ENCODE results near the gene MEGF10.

The MEGF10 gene

GRCh38 chr5:127417528-127417927 is 126.9 kb downstream of the MEGF10 start:
- in situ Hi-C loops (cut with MboI; ENCODE audit: low sequenced_read_pairs, unreplicated experiment), result no loop called here
- no peak for TF ChIP-seq CTCF (IDR thresholded peaks at IDR 0.05; ENCODE audit: borderline replicate concordance, control extremely low read depth, extremely low read depth, insufficient read depth, missing control alignments)
- DNase-seq (ENCODE audit: low spot score), result no peak

GRCh38 chr5:127418367-127418766 is 127.8 kb downstream of the MEGF10 start:
- no peak for TF ChIP-seq CTCF (IDR thresholded peaks at IDR 0.05; ENCODE audit: borderline replicate concordance, control extremely low read depth, extremely low read depth, insufficient read depth, missing control alignments)
- in situ Hi-C loops (cut with MboI; ENCODE audit: low sequenced_read_pairs, unreplicated experiment), result no loop called here
- DNase-seq (ENCODE audit: low spot score), result no peak

- in situ Hi-C loops (cut with MboI; ENCODE audit: low sequenced_read_pairs, unreplicated experiment), result no loop called here
Measured at GRCh38 chr5:127418974-127419682, 128.5 kb downstream of the MEGF10 start.

GRCh38 chr5:127419683-127420257 is 129.2 kb downstream of the MEGF10 start:
- no peak for DNase-seq (ENCODE audit: low spot score)
- in situ Hi-C loops (cut with MboI; ENCODE audit: low sequenced_read_pairs, unreplicated experiment), result no loop called here
- no peak for TF ChIP-seq CTCF (IDR thresholded peaks at IDR 0.05; ENCODE audit: borderline replicate concordance, control extremely low read depth, extremely low read depth, insufficient read depth, missing control alignments)

More at GRCh38 chr5:127418974-127419682, 128.5 kb downstream of the MEGF10 start:
- no peak for TF ChIP-seq CTCF (IDR thresholded peaks at IDR 0.05; ENCODE audit: borderline replicate concordance, control extremely low read depth, extremely low read depth, insufficient read depth, missing control alignments)
- DNase-seq (ENCODE audit: low spot score), result no peak

GRCh38 chr5:127420758-127421157 is 130.2 kb downstream of the MEGF10 start:
- in situ Hi-C loops (cut with MboI; ENCODE audit: low sequenced_read_pairs, unreplicated experiment), result no loop called here
- no peak for TF ChIP-seq CTCF (IDR thresholded peaks at IDR 0.05; ENCODE audit: borderline replicate concordance, control extremely low read depth, extremely low read depth, insufficient read depth, missing control alignments)

GRCh38 chr5:127421471-127421870 is 130.9 kb downstream of the MEGF10 start:
- TF ChIP-seq CTCF (IDR thresholded peaks at IDR 0.05; ENCODE audit: borderline replicate concordance, control extremely low read depth, extremely low read depth, insufficient read depth, missing control alignments), result no peak

More at GRCh38 chr5:127420758-127421157, 130.2 kb downstream of the MEGF10 start:
- no peak for DNase-seq (ENCODE audit: low spot score)

More at GRCh38 chr5:127421471-127421870, 130.9 kb downstream of the MEGF10 start:
- no peak for DNase-seq (ENCODE audit: low spot score)
- in situ Hi-C loops (cut with MboI; ENCODE audit: low sequenced_read_pairs, unreplicated experiment), result no loop called here
